ENCODE data around the gene IGSF1. TPM values are rescaled to one million over a fixed set of nuclear protein-coding genes. Genes with fewer than 3 reads are reported as not detected.

The IGSF1 gene
- total RNA-seq, 1 donor from 2014 or later = not detected

DNA sequence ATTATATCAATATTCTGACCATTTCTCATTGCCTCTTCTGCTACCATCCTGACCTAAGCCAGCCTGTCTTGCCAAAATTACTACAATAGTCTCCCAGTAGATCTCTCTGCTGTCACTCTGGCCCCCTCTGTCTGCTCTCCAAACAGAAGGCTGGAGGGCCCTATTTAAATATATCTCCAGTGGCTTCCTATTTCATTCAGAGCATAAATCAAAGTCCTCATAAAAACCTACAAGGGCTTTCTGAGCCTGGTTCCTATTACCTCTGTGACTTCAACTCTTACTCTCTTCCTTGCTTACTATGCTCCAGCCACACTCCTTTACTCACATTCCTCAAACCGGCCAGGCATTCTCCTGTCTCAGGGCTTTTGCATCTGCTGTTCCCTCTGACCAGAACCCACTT, 19.0 kb downstream of the IGSF1 start:
- TF ChIP-seq, protein P1, sequence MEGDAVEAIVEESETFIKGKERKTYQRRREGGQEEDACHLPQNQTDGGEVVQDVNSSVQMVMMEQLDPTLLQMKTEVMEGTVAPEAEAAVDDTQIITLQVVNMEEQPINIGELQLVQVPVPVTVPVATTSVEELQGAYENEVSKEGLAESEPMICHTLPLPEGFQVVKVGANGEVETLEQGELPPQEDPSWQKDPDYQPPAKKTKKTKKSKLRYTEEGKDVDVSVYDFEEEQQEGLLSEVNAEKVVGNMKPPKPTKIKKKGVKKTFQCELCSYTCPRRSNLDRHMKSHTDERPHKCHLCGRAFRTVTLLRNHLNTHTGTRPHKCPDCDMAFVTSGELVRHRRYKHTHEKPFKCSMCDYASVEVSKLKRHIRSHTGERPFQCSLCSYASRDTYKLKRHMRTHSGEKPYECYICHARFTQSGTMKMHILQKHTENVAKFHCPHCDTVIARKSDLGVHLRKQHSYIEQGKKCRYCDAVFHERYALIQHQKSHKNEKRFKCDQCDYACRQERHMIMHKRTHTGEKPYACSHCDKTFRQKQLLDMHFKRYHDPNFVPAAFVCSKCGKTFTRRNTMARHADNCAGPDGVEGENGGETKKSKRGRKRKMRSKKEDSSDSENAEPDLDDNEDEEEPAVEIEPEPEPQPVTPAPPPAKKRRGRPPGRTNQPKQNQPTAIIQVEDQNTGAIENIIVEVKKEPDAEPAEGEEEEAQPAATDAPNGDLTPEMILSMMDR (IDR thresholded peaks at IDR 0.05) = no peak
- H3K4me3 ChIP-seq = no peak overlapping the region
- intact Hi-C loops (cut with DNase I) = no loop called here
- H3K4me1 ChIP-seq = no peaks in the 10 kb centered on the region
- H3K36me3 ChIP-seq = no peaks in the 10 kb centered on the region
- H3K27me3 ChIP-seq = no peaks in the 10 kb centered on the region
- DNase-seq (no peak), ATAC-seq (no peak)
- H3K27ac ChIP-seq = no peak overlapping the region
- H3K9me3 ChIP-seq = no peaks in the 10 kb centered on the region

DNA sequence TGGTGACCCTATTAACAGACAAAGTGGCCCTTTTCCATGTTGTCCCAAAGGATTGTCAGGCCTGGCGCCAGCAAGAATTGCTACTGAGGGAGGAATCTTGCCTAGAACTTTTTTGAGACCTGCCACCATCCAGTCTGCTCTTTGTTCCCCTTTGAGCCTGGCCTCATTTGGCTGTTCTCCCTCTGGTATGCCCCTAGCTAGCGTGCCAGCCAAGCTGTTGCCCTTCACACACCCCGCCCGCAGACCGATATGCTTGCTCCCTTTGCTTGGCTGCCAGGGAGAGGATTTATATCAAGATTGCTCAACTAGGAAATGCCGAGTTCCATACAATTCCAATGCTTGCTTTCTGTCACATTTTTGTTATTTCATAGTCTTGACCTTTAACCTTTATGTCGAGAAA, 24.4 kb downstream of the IGSF1 start:
- intact Hi-C loops (cut with DNase I) = no loop called here
- DNase-seq (no peak), ATAC-seq (no peak)
- Histone ChIP-seq H3K36me3 (no peaks in the 10 kb centered on the region), H3K4me1 (no peaks in the 10 kb centered on the region), H3K27me3 (no peaks in the 10 kb centered on the region), H3K27ac (no peak overlapping the region), H3K9me3 (no peaks in the 10 kb centered on the region), H3K4me3 (no peak overlapping the region)
- TF ChIP-seq, protein P1 (IDR thresholded peaks at IDR 0.05) = no peak

DNA sequence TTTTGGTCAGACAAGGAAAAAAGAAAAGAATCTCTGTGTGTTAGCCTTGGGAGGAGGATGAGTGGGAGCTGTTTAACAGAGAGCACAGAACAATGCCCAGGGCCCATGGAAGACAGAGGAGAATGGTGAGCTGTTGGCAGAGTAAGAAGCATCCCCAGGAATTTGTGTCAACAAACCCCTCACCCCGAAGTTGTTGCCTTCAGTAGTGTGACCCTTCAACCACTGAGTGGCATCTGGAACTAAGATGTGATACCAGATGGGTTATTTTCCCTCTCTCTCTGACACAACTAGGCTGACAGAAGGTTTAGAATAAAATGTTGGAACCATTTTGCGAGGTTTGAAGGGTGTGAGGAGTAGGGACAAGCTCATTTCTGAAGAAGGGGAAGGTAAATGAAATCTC, 25.1 kb downstream of the IGSF1 start:
- ATAC-seq (no peak), DNase-seq (no peak)
- no peaks in the 10 kb centered on the region for H3K27me3 ChIP-seq
- H3K36me3 ChIP-seq = no peaks in the 10 kb centered on the region
- TF ChIP-seq, protein P1 (IDR thresholded peaks at IDR 0.05) = no peak
- intact Hi-C loops (cut with DNase I) = no loop called here
- H3K4me3 ChIP-seq = no peak overlapping the region
- H3K27ac ChIP-seq = no peak overlapping the region
- H3K4me1 ChIP-seq = no peaks in the 10 kb centered on the region
- no peaks in the 10 kb centered on the region for H3K9me3 ChIP-seq

DNA sequence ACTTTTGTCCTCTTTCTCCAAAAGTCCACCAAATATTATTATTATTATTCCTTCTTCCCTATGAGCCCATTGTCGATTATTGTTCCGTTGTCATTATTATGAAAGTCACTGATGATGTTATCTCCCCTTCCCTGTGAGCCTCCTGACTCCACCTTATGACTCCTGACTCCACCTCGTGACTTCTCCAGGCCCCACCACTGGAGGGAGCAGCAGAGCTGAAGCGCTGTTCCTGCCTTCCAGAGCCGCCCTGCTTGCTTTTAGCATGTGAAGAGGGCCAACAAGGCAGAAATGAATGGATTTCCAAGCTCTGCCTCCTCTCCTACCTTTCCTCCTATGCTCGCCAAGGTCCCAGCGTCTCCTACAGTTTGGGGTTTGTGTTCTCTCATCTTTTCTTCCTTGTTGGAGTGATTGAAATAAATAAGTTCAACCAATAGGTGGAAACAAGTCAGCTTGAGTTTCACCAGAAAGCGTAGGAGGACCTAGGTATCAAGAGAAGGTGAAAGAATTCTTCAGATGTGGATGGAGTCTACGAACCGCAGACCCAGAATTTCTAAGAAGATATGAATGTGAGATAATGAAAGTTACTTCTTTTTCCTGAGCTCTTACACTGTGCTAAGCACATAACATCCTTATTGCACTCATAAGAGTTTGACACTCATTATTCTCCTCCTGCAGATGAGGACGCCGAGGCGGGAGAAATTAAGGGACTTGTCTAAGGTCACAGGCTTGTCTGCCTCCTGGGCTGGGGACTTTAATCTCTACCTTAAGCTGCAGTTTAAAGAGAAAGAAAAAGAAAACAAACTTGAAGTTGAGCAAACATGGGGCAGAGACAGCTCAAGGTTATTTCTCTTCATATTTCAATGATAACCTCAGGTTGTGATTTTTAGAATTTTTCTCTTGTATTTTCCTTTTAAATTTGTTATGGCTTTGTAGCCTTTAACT, 26.1 kb downstream of the IGSF1 start:
- intact Hi-C loops (cut with DNase I) = no loop called here
- TF ChIP-seq, protein P1 (IDR thresholded peaks at IDR 0.05) = peak; percentile 12
- Histone ChIP-seq H3K4me3 (no peak overlapping the region), H3K9me3 (no peaks in the 10 kb centered on the region), H3K4me1 (no peaks in the 10 kb centered on the region), H3K27ac (no peak overlapping the region), H3K27me3 (no peaks in the 10 kb centered on the region), H3K36me3 (no peaks in the 10 kb centered on the region)
- ATAC-seq = peak; percentile 47
- DNase-seq = no peak

DNA sequence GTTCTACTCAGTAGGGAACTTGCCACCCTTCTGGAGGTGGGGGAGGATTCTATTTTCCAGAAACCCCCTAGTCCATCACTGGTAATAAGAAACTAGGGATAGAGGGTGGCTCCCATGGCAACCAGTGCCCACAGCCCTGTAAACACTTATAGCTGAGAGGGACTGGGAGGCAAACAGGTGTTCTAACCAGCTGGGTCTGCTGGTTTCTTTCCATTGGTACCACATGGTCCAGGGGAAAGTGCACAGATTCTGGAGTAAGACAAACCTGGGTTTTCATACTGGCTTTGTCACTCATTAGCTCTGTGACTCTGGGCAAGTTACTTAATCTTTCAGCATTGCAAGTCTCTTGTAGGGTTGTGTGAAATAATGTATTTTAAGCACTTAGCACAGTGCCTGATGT, 26.9 kb downstream of the IGSF1 start:
- Histone ChIP-seq H3K4me3 (no peak overlapping the region), H3K27ac (no peak overlapping the region), H3K4me1 (no peaks in the 10 kb centered on the region), H3K9me3 (no peaks in the 10 kb centered on the region), H3K27me3 (no peaks in the 10 kb centered on the region), H3K36me3 (no peaks in the 10 kb centered on the region)
- ATAC-seq (no peak), DNase-seq (no peak)
- intact Hi-C loops (cut with DNase I) = no loop called here
- TF ChIP-seq, protein P1 (IDR thresholded peaks at IDR 0.05) = no peak

Data from upper lobe of right lung (tissue), 1 donor.